GM21529 (cell line): ENCODE measurements around the gene ODAM.
A peak's percentile ranks its signal among the peaks of the same experiment; 100 is the strongest.
"Not testable (repeated sequence)": the region's sequence is repeated elsewhere in the genome, so short reads cannot be mapped to it uniquely, and the experiment has no call there.

ENCODE experiments used
- ATAC-seq: cut with Tn5 transposase; IDR thresholded peaks from one replicate; pipeline ENCODE4 v1.9.1; 2021; ENCODE audit not compliant: unreplicated experiment

ODAM gene

DNA sequence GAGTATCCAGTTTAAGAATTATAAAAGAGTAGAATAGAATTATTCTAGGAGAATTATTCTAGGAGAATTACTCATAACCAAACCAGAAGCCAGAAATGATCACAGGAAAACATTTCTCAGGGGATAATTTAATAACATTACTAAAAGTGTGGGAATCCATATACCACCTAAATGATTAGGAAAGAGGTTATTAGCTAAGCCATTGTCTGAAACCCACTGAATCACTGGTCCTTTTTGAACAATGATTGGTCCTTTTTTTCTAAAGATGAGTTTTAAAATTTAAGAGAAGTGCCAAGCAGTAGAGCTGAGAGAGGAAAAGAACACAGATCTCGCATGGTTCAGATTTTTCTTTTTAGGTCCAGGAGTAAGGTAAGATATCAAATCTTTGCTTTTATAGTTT is at the start of gene ODAM:
Gene ODAM (plus strand): TSS at position 301 of the 400 bp plus-strand sequence. CDS start 819 bp downstream, outside the sequence.
- ATAC-seq: no peak

GRCh38 chr4:70151271-70151670 is 44.3 kb upstream of the ODAM start:
- no peak for ATAC-seq

DNA sequence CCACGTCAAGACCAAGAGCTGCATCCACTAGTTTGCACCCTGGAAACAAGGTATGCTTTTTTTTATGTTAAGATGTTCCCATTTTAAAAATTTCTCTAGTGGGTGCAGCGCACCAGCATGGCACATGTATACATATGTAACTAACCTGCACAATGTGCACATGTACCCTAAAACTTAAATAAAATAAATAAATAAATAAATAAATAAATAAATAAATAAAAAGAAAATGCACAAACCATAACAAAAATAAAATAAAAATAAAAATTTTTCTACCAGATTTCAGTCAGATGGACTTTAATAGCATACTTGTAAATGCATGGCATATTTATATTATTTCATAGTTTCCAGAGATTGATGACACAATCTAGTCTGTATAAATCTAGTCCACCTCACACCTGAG is 43.4 kb upstream of the ODAM start:
- ATAC-seq: no peak

GRCh38 chr4:70153937-70154336 is 41.6 kb upstream of the ODAM start, which contains the start of gene PRR27:
TSS of gene PRR27 (plus strand) at chr4:70154237. CDS start at chr4:70154376, 139 bp downstream.
- no peak for ATAC-seq

GRCh38 chr4:70158576-70158975 is 36.9 kb upstream of the ODAM start:
- ATAC-seq: no peak

GRCh38 chr4:70177090-70177489 is 18.4 kb upstream of the ODAM start:
- no peak for ATAC-seq

DNA sequence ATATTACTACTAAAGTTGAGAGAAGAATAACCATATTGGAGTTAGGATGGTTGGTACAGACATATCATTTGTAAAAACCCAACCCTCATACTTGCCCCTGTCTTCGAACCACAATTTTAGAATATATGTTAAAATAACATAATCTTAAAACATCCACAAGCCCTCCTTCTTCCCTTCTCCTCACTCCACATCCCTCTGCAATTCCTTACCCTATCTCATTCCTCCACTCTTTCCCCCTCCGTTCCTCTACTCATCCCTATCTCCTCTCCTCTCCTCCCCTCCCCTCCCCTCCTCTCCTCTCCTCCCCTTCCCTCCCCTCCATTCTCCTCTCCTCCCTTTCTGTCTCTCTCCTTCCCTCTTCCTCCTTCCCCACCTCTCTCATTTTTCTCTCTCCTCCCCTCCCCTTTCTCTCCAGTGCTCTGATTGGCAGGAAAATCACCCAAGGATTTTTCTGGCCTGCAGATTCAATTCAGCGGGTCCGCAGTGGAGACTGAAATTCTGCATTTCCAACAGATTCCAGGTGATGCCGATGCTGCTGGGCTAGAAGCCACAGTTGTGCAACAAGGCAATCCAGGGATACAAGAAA is 17.4 kb upstream of the ODAM start:
- ATAC-seq: no peak

DNA sequence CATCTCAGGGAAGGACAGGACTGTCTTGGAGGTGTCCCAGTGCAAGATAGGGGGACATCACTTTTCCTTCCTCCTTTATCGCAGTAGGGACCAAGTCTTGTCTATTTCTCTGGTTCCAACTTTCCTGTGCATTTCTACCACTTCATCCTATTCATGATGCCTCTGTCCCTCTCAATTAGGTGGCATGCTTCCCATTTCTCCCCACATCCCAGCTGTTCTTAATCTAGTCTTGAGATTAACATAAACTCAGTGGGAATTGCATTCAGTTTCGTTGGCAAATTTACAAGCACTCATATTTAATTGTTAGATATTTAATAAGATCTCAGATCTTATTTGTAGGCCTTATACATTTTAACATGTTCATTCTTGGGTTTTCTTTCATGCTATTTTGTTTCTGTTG is 15.7 kb upstream of the ODAM start:
- ATAC-seq: no peak

DNA sequence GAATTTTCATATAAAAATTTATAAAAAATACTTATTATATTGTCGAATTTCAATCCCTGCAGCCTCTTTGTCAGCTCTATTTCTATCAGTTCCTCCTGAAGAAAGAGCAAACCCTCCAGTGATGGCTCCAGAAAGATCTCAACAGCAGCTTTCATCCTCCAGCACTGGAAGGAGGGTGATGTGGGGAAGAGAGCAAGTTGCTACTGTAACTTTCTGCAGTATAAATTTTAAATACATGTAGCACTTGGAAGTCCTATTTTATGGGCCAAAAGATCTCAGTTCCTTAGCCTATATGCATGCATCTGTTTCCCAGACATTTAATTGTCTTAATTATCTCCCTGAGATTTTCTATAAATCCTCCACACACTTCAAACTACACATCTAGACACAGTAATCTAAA is 13.7 kb upstream of the ODAM start:
- no peak for ATAC-seq

- ATAC-seq: no peak
Measured at GRCh38 chr4:70182517-70183167, 12.9 kb upstream of the ODAM start.

DNA sequence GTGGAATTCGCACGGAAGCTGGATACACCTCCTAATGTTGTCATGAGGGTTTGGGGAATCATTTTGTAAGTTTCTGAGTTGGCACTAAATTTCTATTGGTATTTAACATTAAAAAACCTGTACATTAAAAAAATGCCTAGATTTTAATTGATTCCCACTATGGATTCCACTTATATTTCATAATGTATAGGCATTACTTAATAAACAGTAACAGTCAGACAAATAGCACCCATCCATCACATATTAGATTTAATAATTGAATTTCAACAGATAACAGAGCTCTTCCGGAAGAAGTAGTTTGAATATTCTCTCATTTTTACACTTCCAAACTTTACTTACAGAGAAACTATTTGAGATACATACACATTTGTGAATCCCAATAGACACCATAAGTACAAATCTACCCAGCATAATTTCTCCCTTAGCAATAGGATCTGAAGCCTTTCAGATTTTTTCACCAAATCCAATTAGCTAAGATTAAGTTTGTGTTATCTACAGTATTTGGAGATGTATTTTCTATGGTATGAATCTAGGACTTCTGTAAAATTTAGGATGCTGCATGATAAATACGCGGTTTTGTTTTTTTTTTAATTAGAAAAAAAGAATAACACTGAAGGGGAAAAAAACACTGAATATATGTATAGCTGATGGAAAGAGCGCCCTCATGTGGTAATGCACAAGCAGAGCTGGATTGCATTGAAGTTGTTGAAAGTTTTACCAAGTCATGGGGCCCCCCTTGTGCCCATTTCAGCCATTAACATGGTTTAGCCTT is 12.2 kb upstream of the ODAM start:
- peak; percentile 87 for ATAC-seq

- ATAC-seq: no peak
Measured at GRCh38 chr4:70183940-70184246, 11.6 kb upstream of the ODAM start.

DNA sequence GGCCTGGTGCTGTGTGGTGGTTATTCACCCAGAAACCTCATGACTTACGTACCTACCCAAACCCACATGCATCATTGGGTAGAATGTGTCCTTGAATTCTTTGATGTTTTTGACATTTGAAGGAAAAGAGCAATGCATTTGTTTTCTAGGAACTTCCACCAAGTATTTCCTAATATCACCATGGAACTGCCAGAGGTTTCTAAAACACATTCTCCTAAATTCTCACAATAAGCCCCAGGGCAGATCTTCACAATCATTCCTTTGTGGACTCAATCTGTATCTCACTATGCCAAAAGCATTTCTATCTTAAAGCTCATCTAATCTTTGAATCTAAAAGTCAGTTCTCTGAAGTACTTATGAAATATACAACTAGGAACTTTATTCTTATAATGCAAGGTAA is 8.3 kb upstream of the ODAM start:
- no peak for ATAC-seq

DNA sequence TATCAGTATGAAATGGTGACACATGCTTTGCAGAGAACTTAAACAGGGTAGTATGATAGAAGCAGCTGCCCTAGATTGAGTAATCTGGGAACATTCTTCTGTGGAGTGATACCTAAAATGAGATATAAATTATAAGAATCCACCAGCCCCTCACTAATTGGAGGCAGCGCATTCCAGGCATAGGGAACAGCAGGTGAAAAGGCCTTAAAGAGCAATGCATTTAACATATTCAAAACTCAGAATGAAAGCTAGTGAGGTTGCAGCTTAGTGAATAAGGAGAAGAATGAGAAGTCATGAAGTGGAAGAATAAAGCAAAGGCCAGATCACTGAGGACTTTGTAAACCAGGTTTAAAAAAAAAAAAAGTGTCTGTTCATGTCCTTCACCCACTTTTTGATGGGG is 4.9 kb upstream of the ODAM start:
- no peak for ATAC-seq

DNA sequence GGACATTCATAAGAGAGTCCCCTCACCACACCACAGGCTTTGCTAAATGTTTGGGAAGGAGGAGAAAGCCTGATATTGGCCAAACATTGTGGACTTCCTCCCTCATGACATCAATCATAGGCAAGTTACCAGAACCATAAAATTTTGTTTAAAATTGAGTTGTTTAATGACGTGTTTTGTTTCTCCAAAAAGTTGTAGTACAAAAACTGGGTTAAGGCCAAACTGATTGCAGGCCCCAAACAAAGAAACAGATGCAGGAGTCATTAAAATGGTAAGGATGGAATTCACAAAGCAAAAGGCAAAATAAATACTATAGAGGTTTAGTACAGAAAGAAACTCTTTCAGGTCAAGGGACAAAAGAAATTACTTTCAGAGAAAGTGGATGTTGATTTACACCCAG is 3.9 kb upstream of the ODAM start:
- no peak for ATAC-seq

DNA sequence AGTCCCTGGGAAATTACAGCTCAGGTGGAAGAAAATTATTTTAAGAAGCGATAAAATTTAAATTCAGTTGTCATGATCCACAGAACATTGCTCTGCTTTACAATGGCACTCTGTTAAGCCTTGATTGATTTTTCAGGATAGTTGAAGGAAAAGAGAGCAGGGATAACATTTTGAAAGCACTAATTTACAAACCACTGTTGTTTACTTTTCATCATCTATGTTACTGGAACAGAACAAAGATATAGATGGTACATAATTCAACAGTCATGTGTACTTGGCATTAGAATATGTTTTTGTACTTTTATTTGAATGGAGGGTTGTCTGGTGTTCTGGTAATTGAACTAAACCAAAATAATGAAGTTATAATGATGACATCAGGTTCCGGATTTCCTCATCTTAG is 2.6 kb upstream of the ODAM start:
- no peak for ATAC-seq

DNA sequence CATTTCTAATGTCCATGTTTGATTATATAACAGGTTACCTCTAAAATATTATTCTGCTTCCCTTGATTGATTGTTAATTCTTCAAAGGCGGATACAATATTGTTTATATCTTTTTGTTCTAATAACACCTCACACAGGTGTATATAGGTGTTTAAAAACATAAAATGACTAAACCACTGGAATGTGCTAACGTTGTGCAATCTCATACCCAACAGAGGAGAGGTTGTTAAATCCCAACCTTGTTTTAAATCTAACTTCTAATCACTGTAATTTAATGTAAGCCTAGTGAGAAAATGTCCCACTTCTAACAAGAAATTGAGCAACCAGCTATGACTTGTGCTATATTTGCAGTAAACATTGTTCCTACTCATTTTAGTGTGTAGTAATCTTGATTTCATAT is 1.3 kb downstream of the ODAM start:
- no peak for ATAC-seq

DNA sequence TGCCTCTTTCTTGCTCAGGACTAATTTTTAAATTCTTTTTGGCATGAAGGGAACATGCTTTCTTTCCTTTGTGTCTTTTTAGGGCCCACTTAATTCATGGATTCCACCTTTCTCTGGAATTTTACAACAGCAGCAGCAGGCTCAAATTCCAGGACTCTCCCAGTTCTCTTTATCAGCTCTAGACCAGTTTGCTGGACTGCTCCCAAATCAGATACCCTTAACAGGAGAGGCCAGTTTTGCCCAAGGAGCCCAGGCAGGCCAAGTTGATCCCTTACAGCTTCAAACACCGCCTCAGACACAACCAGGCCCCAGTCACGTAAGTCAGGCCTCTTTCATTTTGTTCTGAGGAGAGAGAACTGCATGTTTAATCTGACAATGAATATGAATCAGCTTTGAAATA is 2.3 kb downstream of the ODAM start:
- no peak for ATAC-seq

GRCh38 chr4:70203601-70204000 is 8.1 kb downstream of the ODAM start:
- ATAC-seq: no peak

GRCh38 chr4:70212752-70213151 is 17.2 kb downstream of the ODAM start:
- not testable (repeated sequence) for ATAC-seq

- not testable (repeated sequence) for ATAC-seq
Measured at GRCh38 chr4:70216109-70216508, 20.6 kb downstream of the ODAM start.

GRCh38 chr4:70216550-70216949 is 21.0 kb downstream of the ODAM start:
- not testable (repeated sequence) for ATAC-seq
